Loucy (cell line): ENCODE data around the gene MYH16.

ENCODE experiments used
- CTCF ChIP-seq: fragments of 200-600 bp; sonication (generic); conservative IDR thresholded peaks from 2 replicates; pipeline ENCODE4 v1.5.1; 2014; ENCODE audit warnings: mild to moderate bottlenecking, antibody characterized with exemption, low read length
- EZH2phosphoT487 ChIP-seq: fragments of 200-600 bp; IDR thresholded peaks from 2 replicates; pipeline ENCODE4 v1.6.1; 2018; ENCODE audit warnings: antibody characterized with exemption, mild to moderate bottlenecking, moderate library complexity, borderline replicate concordance

GRCh38 chr7:99289185-99289584, 16.5 kb downstream of the MYH16 start:
- TF ChIP-seq CTCF (no peak), EZH2phosphoT487 (no peak)
